Regular cardiac myocyte (primary cell): Measurements from ENCODE around the gene MOV10L1. TPM values are rescaled to one million over a fixed set of nuclear protein-coding genes. Genes with fewer than 3 reads are reported as not detected.

Experiments
- total RNA-seq: library from RNA; depleted of rRNA; stranded (reverse); fragments of >200 nt; gene quantifications from 2 replicates; pipeline ENCODE4 v1.2.3, GENCODE V29; 2014

MOV10L1 gene
- total RNA-seq, result 1.5 and 5.1 TPM in 2 replicates

DNA sequence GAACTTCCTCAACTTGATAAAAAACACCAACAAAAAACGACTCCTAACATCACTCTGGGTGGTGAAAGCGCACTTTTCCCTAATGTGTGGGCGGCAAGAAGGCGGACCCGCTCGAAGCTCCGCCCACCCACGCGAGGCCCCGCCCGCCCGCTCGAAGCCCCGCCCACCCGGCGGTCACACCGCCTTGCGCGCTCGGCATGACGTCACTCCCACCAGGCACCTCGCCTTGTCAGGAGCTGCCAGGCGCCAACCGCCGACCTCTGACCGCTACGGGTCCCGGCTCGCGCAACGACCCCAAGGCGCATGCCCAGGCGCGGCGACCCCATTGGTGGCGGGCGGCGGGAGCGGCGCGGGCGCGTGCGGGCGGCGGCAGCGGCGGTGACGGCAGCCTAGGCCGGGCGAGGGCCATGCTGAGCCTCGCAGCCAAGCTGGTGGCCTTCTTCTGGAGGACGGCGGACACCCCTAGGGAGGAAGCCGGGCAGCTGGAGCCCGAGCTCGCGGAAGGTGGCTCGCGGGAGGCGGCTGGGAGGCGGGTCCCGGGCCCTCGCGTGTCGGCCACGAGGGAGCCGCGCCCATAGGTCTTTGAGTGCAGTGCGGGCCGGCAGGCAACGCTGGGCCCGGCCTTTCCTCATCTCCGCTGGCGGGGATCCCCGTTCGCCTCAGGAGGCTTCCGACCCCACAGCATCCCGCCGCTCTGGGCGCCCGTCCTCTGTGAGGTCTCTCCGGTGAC is at the start of gene MOV10L1:
TSS of gene MOV10L1 (plus strand) at position 325 of the 730 bp plus-strand sequence. CDS start at position 408, 83 bp downstream.

DNA sequence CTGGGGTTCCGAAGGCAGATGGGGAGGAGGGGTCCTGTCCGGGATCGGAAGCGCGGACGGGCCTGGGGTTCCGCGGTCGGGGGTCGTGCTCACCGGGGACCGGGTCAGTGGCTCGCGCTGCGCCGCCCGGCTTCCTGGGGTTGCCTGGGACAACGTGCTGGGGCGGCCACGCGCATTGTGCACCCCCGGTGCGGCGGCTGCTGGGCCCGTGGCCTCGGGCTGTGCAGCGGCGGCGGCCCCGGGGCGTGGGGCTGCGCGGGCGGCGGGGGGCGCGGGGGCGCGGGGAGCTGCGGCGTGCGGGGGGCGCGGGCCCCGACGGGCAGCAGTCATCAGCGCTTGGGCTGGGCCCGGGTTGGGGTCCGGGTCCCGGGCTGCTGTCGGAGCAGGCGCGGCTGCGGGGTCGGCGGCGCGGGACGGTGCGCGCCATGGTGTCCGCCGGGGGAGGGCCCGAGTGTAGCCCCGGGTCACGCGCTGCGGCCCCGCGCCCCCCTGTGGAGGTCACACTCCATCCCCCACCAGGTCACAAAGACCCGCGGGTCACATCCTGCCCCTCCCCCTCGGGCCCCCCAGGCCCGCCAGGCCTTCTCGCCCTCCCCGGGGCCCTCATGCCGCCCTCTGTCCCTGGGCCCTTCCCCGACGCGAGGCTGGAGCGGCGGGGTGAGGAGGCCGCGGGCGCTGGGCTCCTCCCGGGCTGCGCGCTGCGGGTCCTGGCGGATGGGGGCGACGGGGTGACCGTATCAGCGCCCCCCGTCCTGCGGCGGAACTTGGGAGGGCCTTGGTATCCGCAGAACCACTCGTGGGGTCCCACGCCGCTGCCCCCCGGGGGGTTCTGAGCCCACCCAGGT is 31.5 kb upstream of the MOV10L1 start, which contains the start of gene TTLL8:
TSS of gene TTLL8 (minus strand) at position 238 of the 845 bp plus-strand sequence.

DNA sequence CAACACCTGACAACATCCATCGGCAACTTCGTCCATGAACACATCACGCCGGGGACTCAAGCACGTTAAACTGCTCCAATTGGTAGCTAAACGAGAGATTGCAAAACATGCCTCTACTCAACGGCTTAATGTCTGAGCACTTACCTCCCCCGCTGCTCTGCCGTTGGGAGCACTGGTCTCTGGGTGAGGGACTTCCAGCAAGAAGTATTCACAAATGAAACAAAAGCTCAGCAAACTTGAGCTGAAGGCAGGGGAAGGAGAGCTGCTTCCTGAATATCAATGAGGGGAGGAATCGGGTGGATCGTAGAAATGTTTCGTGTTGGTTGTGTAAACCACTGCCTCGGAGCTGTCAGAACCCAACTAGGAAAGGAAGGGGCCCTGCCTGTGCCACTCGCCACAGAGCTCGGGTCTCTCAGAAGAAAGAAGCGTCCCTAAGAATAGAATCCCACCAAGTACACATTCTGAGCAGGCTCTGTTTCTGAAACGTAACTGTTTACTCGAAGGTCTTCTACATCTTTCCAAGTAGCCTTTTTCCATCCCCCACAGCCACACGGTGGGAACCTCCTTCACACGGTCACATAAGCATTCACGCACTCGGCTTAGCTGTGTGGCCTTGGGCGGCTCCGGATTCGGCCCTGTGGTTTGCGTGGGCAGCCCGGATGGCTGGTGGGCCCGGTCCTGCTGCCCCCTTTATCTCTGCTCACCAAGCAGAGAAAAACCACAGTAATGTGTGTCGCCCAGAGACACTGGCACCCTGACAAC is 4.4 kb upstream of the MOV10L1 start, which contains the start of gene MLC1:
TSS of gene MLC1 (minus strand) at position 216 of the 762 bp plus-strand sequence. CDS start 524 bp downstream, outside the sequence.

DNA sequence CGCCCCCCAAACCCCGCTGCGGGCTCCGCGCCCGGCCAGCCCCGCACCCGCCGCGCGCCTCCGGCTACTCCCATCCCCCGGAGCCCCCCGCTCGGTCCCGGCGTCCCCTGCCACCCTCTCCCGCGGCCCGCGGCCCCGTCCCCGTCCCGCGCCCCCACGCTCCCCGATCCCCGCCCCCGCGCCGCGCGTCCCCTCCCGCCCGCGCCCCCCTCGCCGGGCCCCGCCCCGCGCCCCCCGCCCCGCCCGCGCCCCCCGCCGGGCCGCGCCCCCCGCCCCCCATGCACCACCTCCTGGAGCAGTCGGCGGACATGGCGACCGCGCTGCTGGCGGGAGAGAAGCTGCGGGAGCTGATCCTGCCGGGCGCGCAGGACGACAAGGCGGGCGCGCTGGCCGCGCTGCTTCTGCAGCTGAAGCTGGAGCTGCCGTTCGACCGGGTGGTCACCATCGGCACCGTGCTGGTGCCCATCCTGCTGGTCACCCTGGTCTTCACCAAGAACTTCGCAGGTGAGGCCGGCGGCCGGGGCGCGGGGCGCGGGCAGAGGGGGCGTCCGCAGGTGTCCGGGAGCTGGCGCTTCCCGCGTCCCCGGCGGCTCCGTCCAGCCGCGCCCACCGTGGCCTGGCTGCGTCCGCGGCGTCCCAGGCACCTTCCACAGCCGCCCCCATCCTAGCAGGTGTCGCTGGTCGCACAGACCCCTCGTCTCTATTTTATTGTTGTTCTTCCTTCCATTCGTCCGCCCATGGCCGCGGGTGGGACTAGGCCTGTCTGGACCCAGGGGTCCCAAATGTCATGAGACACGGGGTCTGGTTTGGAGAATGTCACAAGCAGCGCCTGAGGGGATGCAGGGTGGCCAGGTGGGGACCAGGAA is 80.9 kb downstream of the MOV10L1 start, which contains the start of gene PANX2:
TSS of gene PANX2 (plus strand) at position 279 of the 866 bp plus-strand sequence. CDS start at position 279, 0 bp downstream.

DNA sequence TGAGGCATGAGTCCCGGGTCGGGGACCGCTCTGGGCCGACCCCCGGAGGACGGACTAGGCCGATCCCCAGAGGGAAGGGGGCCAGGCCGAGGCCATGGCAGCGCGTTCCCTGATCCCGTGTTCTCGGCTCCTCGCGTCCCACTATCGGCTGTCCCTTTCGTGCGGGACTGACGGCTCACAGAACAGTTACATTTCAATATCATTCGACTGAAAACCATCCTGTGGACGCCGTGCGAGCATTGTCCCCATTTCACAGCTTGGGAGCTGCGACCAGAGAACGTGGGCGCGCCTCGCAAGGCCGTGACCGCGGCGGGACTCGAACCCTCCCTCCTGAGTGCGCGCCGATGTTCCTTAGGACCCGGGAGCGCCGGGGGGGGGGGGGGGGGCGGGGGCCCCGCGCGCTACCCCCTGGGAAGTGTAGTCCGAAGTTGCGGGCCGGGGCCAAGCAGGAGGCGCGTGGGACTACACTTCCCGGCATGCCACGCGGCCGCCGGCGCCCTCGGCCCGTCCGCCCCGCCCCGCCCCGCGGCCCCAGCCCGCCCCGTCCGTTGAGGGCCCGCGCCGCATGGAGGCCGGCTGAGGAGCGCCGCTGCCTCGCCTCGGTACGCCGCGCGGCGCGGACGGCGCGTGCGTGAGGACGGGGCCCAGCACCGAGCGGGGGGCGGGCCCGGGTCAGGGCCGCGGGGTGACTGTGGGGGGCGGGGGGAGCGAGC is 95.7 kb downstream of the MOV10L1 start, which contains the start of gene TRABD:
TSS of gene TRABD (plus strand) at position 539 of the 713 bp plus-strand sequence. CDS start 7,148 bp downstream, outside the sequence.

DNA sequence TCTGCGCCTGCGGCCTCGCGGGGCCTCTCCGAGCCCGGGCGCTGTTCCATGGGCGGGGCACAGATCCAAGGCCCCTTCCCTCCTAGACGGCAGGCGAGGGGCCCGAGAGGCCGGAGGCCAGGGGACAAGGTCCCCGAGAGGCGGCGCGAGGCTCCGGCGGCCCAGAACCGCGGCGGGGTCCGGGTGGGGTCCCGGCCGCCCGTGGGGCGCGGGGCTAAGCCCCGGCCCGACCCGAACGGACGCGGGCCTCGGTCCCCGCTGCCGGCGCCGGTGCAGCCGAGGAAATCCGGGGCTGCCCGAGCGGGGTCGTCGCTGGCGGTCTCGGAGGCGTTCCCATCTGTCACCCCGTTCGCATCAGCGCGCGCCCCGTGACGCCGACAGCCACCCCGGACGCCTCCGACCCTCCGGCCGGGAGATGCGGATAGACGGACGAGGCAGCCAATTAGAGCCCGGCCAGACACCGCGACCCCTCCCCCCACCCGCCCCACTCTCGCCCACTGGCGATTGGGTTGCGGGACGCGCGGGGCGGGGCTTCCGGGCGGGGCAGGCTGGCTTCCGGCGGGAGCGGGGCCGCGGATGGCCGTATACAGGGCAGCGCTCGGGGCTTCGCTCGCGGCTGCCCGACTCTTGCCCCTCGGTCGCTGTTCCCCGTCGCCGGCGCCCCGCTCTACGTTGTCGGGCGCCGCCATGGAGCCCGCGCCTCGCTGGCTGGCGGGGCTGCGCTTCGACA is 110.8 kb downstream of the MOV10L1 start, which contains the start of gene SELENOO:
TSS of gene SELENOO (plus strand) at position 551 of the 730 bp plus-strand sequence. CDS start at position 577, 26 bp downstream.

Other genes starting within 250 kb of the MOV10L1 start
- gene ZBED4, start 236.2 kb upstream of the MOV10L1 start, total RNA-seq, result 5.6 and 12.1 TPM in 2 replicates
- gene ALG12, start 171.6 kb upstream of the MOV10L1 start, total RNA-seq, result 17.4 and 21.4 TPM in 2 replicates
- 96.1 and 128 TPM in 2 replicates for gene CRELD2, start 171.4 kb upstream of the MOV10L1 start, total RNA-seq
- 25.3 and 29.0 TPM in 2 replicates for gene PIM3, start 129.2 kb upstream of the MOV10L1 start, total RNA-seq
- not detected in 2 replicates for gene IL17REL, start 77.2 kb upstream of the MOV10L1 start, total RNA-seq
- not detected in 2 replicates for gene TTLL8, start 31.7 kb upstream of the MOV10L1 start, total RNA-seq
- gene MLC1, start 4.6 kb upstream of the MOV10L1 start, total RNA-seq, result 0.38 and 2.8 TPM in 2 replicates
- gene PANX2, start 80.7 kb downstream of the MOV10L1 start, total RNA-seq, result 0.19 and 0.56 TPM in 2 replicates
- 12.7 and 27.2 TPM in 2 replicates for gene TRABD, start 95.9 kb downstream of the MOV10L1 start, total RNA-seq
- gene SELENOO, start 111.0 kb downstream of the MOV10L1 start, total RNA-seq, result 15.8 and 20.9 TPM in 2 replicates
- 28.2 and 29.3 TPM in 2 replicates for gene TUBGCP6, start 155.0 kb downstream of the MOV10L1 start, total RNA-seq
- 14.6 and 20.3 TPM in 2 replicates for gene HDAC10, start 161.3 kb downstream of the MOV10L1 start, total RNA-seq
- 22.0 and 23.7 TPM in 2 replicates for gene MAPK12, start 171.7 kb downstream of the MOV10L1 start, total RNA-seq
- 3.9 and 4.6 TPM in 2 replicates for gene MAPK11, start 180.4 kb downstream of the MOV10L1 start, total RNA-seq
- gene PLXNB2, start 217.6 kb downstream of the MOV10L1 start, total RNA-seq, result 85.1 and 109 TPM in 2 replicates
- gene DENND6B, start 237.0 kb downstream of the MOV10L1 start, total RNA-seq, result 1.3 and 2.0 TPM in 2 replicates